Measurements from ENCODE around the gene BCL2L14. TPM values are rescaled to one million over a fixed set of nuclear protein-coding genes. Genes with fewer than 3 reads are reported as not detected.
"Not testable (repeated sequence)": the region's sequence is repeated elsewhere in the genome, so short reads cannot be mapped to it uniquely, and the experiment has no call there.

BCL2L14 gene
- total RNA-seq, 4 donors from 2014 or later, result 0.36 TPM; not detected in 3

GRCh38 chr12:12126551-12126950 is 55.8 kb downstream of the BCL2L14 start:
- TF ChIP-seq, protein P1, sequence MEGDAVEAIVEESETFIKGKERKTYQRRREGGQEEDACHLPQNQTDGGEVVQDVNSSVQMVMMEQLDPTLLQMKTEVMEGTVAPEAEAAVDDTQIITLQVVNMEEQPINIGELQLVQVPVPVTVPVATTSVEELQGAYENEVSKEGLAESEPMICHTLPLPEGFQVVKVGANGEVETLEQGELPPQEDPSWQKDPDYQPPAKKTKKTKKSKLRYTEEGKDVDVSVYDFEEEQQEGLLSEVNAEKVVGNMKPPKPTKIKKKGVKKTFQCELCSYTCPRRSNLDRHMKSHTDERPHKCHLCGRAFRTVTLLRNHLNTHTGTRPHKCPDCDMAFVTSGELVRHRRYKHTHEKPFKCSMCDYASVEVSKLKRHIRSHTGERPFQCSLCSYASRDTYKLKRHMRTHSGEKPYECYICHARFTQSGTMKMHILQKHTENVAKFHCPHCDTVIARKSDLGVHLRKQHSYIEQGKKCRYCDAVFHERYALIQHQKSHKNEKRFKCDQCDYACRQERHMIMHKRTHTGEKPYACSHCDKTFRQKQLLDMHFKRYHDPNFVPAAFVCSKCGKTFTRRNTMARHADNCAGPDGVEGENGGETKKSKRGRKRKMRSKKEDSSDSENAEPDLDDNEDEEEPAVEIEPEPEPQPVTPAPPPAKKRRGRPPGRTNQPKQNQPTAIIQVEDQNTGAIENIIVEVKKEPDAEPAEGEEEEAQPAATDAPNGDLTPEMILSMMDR (IDR thresholded peaks at IDR 0.05), result no peak
- DNase-seq (ENCODE audit: low spot score) (no peak), ATAC-seq (ENCODE audit: low FRiP score) (no peak)

- TF ChIP-seq, protein P1 (IDR thresholded peaks at IDR 0.05), result no peak
- DNase-seq (ENCODE audit: low spot score), result no peak
- no peak for ATAC-seq (ENCODE audit: low FRiP score)
Measured at GRCh38 chr12:12127304-12127703, 56.6 kb downstream of the BCL2L14 start.

DNA sequence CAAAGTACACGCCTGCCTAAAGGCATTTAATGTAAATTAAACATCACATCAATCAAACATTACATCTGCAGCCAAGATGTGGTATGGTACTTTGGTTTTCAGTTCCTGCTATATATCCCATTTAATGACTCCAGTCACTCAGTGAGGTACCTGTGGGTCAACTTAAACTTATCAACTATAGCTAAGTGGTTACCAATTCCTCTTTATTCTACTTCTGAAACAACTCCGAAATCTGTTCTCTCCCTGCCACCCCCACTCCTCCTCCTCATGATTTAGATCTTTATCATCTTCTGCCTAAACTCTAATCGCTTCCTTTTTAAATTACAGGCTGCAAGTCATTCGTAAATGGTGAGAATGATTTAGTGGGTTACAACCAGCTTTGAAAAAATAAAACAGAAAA is 57.9 kb downstream of the BCL2L14 start:
- ATAC-seq (ENCODE audit: low FRiP score), result no peak

GRCh38 chr12:12133259-12133658 is 62.5 kb downstream of the BCL2L14 start:
- TF ChIP-seq, protein P1 (IDR thresholded peaks at IDR 0.05), result no peak
- DNase-seq (ENCODE audit: low spot score) (no peak), ATAC-seq (ENCODE audit: low FRiP score) (no peak)

More for the DNA sequence above, 57.9 kb downstream of the BCL2L14 start:
- TF ChIP-seq, protein P1 (IDR thresholded peaks at IDR 0.05), result no peak
- no peak for DNase-seq (ENCODE audit: low spot score)

- TF ChIP-seq, protein P1 (IDR thresholded peaks at IDR 0.05), result no peak
- ATAC-seq (ENCODE audit: low FRiP score) (no peak), DNase-seq (ENCODE audit: low spot score) (no peak)
Measured at GRCh38 chr12:12133785-12134184, 63.0 kb downstream of the BCL2L14 start.

- DNase-seq (ENCODE audit: low spot score) (no peak), ATAC-seq (ENCODE audit: low FRiP score) (no peak)
- TF ChIP-seq, protein P1 (IDR thresholded peaks at IDR 0.05), result no peak
Measured at GRCh38 chr12:12138203-12139154, 67.7 kb downstream of the BCL2L14 start.

GRCh38 chr12:12141000-12141399 is 70.3 kb downstream of the BCL2L14 start:
- DNase-seq (ENCODE audit: low spot score), result no peak
- TF ChIP-seq, protein P1 (IDR thresholded peaks at IDR 0.05), result no peak
- ATAC-seq (ENCODE audit: low FRiP score), result no peak

GRCh38 chr12:12144531-12144930 is 73.8 kb downstream of the BCL2L14 start:
- not testable (repeated sequence) for ATAC-seq (ENCODE audit: low FRiP score); DNase-seq (ENCODE audit: low spot score)

All from omental fat pad (tissue), 4 donors.